ENCODE results near the gene GOLGA8G. TPM values are rescaled to one million over a fixed set of nuclear protein-coding genes. Genes with fewer than 3 reads are reported as not detected.
"Not testable (repeated sequence)": the region's sequence is repeated elsewhere in the genome, so short reads cannot be mapped to it uniquely, and the experiment has no call there.

The GOLGA8G gene
- total RNA-seq, result not detected

- not testable (repeated sequence) for H3K4me3 ChIP-seq; H3K27me3 ChIP-seq; H3K4me1 ChIP-seq; DNase-seq (ENCODE audit: low spot score in 2 of 2); H3K27ac ChIP-seq; H3K36me3 ChIP-seq; H3K9me3 ChIP-seq
- WGBS, 2 donors, result 78 to 85% methylated on average over 3 to 4 of the region's 6 CpGs
Observed at GRCh38 chr15:28532954-28533353, at the start of gene GOLGA8G. TSS of gene GOLGA8G (minus strand) at chr15:28532971. CDS start at chr15:28532909, 62 bp downstream.

- not testable (repeated sequence) for H3K27ac ChIP-seq; H3K4me1 ChIP-seq; H3K9me3 ChIP-seq; H3K36me3 ChIP-seq; DNase-seq (ENCODE audit: low spot score in 2 of 2); H3K4me3 ChIP-seq; H3K27me3 ChIP-seq
- WGBS, 2 donors, result 68 to 93% methylated on average over 2 to 5 of the region's 13 CpGs
Observed at GRCh38 chr15:28573351-28573750, 40.6 kb upstream of the GOLGA8G start.

GRCh38 chr15:28553268-28553667 lies 20.5 kb upstream of the GOLGA8G start, which contains the start of gene GOLGA6L25:
TSS of gene GOLGA6L25 (plus strand) at chr15:28553568. CDS start at chr15:28553629, 61 bp downstream.
- not testable (repeated sequence) for H3K36me3 ChIP-seq; DNase-seq (ENCODE audit: low spot score in 2 of 2); H3K4me3 ChIP-seq; H3K9me3 ChIP-seq; H3K27ac ChIP-seq; H3K27me3 ChIP-seq; H3K4me1 ChIP-seq
- no CpG with 5 or more reads among the region's 7 CpGs for WGBS, 2 donors

- H3K36me3 ChIP-seq; H3K27me3 ChIP-seq; DNase-seq (ENCODE audit: low spot score in 2 of 2); H3K4me1 ChIP-seq; H3K9me3 ChIP-seq; H3K27ac ChIP-seq; H3K4me3 ChIP-seq: not testable (repeated sequence)
- 89% methylated on average over 3 of the region's 11 CpGs; no CpG with 5 or more reads in 1 of the 2 donors for WGBS, 2 donors
Observed at GRCh38 chr15:28515208-28515607, 17.6 kb downstream of the GOLGA8G start.

- H3K27ac ChIP-seq; H3K4me1 ChIP-seq; H3K36me3 ChIP-seq; H3K27me3 ChIP-seq; DNase-seq (ENCODE audit: low spot score in 2 of 2); H3K4me3 ChIP-seq; H3K9me3 ChIP-seq: not testable (repeated sequence)
- 90% methylated on average over 7 of the region's 22 CpGs; no CpG with 5 or more reads in 1 of the 2 donors for WGBS, 2 donors
Observed at GRCh38 chr15:28514128-28514527, 18.6 kb downstream of the GOLGA8G start.

GRCh38 chr15:28508217-28508889 lies 24.4 kb downstream of the GOLGA8G start:
- no CpG with 5 or more reads among the region's 63 CpGs for WGBS, 2 donors
- H3K4me3 ChIP-seq; H3K36me3 ChIP-seq; H3K9me3 ChIP-seq; H3K4me1 ChIP-seq; DNase-seq (ENCODE audit: low spot score in 2 of 2); H3K27me3 ChIP-seq; H3K27ac ChIP-seq: not testable (repeated sequence)

GRCh38 chr15:28481340-28481739 lies 51.4 kb downstream of the GOLGA8G start:
- H3K27ac ChIP-seq; H3K4me3 ChIP-seq; H3K4me1 ChIP-seq; DNase-seq (ENCODE audit: low spot score in 2 of 2); H3K9me3 ChIP-seq; H3K27me3 ChIP-seq; H3K36me3 ChIP-seq: not testable (repeated sequence)
- WGBS, 2 donors, result no CpG with 5 or more reads among the region's 3 CpGs

Small RNA genes lying within 50 kb of the gene (small RNA-seq; reads per million reads assigned to genes)
- gene AC138749.2, result not detected
- not detected for gene AC138749.4
- gene AC138749.5, result not detected
- not detected for gene MIR4509-3
- not detected for gene RF00017

Other genes with a start within 250 kb of the GOLGA8G start
- gene HERC2, start 210.8 kb downstream of the GOLGA8G start, total RNA-seq, result 100 to 1,000 TPM in 1 of 4 donors, 10 to 100 TPM in 3; 74.1 to 106 (median 88.7) TPM
- gene GOLGA6L24, start 174.9 kb downstream of the GOLGA8G start, total RNA-seq, result not detected
- not detected for gene GOLGA8F, start 154.3 kb downstream of the GOLGA8G start, total RNA-seq
- not detected for gene GOLGA6L25, start 20.6 kb upstream of the GOLGA8G start, total RNA-seq
- 1 to 10 TPM; 4.9 to 6.6 (median 5.5) TPM for gene GOLGA8M, start 179.4 kb upstream of the GOLGA8G start, total RNA-seq